Medulla oblongata (tissue), 1 donor: ENCODE measurements around the gene SYT2.
A peak's percentile ranks its signal among the peaks of the same experiment; 100 is the strongest.

Experiments used
- DNase-seq: peaks from one replicate; pipeline ENCODE4 v3.0.0-alpha.2; 2015; ENCODE audit errors: extremely low spot score

The SYT2 gene

DNA sequence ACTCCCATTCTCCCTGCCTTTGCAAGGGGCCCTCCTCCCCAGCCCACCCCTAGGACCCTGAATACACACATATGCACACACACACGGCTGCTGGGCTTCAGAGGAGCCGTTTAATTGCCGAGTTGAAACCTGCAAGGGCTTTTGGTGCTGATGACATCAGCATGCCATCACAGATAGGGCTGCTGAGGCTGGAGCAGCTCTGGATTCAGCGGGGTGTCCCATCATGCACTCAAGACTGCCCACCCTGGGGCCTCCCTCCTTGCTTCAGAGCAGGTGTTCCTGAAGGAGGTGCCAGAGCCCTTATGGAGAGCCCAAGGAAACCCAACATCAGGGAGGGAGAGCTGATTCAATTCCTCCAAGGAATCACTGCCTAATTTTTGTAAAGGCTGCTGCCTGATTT lies 5.7 kb downstream of the SYT2 start:
- DNase-seq = no peak

DNA sequence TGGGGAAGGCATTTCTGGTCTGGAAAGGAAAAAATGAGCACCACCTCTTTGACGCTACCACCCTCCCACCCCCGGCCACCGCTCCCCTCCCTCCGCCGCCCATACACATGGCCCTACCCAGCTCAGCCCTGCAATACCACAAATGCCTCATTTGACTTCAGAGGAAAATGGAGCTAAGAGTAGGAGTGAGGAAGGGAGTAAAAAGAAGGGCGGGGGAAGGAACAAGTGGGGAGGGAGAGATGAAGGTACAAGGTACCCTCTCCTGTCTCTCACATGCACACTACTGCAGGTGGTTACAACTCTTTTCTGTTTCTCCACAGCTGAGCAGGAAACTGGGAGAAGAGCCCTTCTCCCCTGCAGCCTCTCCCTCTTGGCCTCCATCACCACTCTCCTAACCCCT lies 7.1 kb downstream of the SYT2 start:
- no peak for DNase-seq

DNA sequence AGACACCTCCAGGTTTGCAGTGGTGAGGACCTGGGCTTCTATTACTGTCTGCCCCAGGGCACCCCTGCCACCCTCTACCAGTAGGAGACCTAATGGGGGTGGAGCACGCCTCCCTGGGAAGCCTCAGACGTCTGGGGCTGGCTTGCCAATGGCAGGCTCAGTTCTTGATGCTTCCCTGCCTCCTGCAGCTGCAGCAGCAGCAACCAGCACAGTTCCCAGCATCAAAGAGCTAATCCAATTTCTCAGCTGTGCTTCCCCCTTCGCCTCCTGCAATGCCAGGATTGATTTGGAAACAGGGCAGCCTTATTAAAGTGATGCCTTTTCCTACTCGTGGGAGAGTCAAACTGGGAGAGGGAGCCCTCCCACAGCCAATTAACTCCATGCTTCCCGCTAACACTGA lies 8.2 kb downstream of the SYT2 start:
- DNase-seq = no peak

DNA sequence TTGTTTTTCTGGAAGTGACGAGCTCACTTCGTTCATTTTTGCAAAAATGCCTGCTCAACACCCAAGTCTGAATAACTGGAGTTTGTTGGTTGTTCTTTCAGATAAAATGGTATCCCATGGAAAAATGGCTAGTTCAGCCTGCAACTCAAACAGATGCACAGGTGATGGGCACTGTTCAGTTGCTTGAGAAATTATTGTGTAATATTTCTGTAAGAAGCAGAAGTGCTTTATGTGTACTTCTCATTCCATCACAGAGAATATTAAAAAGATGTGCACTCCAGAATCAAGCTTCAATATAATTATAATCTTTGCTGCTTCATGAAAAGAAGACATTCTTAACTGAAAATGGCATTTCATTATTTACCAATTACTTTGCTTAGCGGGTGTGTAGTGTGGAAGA lies 9.1 kb downstream of the SYT2 start:
- no peak for DNase-seq

DNA sequence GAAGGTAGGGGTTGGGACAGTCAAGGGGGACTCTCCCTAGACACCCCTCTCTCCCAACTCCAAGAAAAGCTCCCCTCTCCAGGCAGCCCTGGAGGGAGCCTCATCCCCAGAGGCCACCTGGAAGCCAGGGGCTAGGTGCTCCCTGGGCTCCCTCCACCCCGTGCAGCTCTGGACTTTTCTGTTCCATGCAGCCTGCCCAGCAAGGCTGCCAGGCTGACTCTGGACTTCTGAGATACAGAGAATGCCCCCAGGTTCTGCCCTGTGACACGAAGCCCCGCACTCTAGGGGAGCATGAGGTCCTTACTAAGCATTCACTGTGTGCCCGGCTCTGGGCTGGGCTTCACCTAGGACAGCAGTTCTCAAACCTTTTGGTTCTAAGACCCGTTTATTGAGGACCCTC lies 10.2 kb downstream of the SYT2 start:
- DNase-seq = no peak

DNA sequence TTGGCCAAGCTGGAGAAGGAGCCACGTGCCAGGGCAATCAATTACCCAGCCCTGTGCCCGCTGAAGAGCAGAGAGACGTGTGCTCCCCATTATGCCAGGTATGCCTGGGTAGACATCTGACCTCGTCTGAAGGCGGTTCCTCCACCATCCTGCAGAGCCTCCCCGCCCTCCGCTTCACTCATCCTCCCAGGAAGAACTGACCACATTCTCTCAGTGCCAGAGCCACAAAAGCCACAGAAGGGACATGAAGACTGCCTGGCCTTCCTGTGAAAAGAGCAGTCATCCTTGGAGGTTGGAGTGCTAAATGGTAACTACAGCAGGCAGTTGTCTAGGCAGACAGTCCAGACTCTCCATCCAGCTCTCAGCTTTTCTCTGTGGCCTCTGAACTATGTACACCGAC lies 12.0 kb downstream of the SYT2 start:
- no peak for DNase-seq

DNA sequence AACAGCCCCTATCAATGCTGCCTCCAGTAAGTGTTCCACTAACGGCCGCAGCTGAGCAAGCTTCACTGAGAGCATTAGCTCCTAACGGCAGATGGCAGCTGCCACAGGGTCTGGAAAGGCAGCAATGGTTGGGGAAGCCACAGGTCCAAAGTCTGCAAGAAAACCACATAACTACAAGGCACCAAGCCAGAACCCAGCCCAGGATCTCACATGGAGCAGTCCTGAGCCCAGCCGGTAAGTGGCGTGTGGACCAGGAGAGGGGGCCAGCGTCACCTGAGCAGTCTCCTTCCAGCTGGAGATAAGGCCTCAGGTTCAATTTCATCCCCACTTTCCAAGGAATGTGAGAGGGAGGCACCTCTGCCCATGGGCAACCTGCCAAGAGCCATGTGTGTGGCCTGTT lies 13.2 kb downstream of the SYT2 start:
- DNase-seq = no peak

DNA sequence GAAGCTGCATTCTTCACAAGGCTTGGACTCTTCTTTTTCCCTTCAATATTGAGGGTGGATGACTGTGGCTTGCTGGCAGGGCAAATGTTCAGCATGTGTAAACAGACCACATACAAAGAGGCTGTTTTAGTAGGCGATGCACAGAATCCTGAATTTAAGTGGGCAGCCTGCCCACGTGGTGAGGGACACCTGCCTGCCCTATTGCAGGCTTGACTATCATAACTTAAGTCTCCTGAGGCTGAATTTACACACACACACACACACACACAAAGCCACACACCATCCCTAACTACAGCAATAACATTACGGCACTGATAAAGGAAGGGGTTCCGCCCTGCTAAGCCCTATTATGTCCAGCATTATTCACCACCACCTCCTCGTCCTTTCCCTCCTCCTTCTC lies 15.9 kb downstream of the SYT2 start:
- DNase-seq = no peak

DNA sequence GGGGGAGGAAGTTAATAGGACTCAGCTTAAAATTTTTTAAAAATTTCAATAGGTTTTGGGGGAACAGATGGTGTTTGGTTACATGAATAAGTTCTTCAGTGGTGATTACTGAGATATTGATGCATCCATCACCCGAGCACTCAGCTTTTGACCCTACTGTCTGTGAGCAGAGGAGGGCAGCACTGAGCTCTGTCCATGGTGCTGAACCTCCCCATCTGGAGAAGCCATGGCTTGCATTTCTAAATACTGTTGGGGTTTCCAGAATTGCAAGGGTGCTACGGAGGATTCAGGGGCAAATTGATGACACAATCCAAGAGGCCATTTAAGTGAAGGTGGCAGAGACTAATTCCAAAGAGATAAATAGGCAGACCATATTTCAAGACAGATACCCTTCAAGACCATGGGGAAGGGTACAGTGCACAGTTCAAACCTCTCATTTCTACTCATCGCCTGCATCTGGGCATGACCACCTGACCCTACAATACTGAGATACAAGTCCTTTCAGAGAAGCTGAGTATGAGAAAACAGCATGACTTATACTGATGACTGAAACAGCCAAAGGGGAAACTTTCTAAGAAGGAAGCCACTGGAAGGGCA lies 17.2 kb downstream of the SYT2 start:
- peak; percentile 60 for DNase-seq

DNA sequence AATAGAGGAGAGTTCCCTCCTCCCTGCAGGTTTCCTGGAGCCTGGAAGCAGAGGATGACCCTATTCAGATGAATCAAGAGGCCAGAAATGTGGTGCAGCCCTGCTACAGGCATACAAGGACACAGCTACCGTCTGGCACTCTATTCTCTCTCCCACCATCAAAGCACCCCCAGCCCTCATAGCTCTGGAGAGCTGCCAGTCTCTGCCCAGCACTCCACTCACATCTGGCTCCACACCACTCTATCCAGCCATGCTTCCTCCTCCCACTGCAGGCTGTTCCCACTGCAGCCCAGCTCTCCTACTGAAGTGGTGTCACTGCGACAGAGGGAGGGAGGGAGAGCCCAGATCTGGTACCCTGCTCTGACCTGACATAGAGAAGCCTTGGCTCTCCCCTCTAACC lies 18.4 kb downstream of the SYT2 start:
- DNase-seq = no peak

DNA sequence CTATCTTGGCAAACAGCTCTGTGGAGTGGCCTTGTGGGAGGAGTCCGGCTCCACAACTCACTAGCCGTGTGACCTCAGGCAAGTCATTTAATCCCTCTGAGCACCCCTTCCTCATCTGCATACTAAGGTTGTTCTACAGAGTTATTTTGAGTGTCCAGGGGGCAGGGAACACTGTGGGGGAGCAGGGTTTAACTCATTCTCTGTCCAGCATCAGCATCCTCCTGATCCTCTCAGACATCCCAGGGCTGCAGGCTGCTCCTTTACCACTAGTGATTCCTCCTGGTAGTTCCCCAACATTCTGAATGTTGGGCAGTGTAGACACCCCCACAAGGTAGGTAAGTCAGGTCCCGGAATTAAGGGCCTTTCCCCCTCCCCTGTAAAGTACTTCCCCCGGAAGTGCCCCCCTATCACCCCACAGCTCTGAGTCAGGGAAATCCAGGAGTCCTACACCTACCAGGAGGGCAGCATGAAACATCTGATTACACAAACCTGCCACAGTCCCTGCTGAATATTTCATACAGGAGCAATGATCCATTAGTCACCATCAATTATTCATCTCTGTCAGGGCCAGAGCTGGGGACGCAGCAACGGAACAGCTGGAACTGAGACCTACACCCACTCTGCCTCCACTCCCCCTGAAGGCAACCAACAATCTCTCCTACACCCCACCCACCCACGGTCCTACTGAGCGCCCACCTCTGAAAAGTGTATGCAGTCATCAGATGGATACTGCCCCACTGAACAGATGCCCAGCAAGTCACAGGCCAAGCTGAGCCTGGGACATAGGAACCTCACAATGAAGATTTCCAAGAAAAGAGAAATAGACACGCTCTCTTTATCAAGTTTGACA lies 20.5 kb downstream of the SYT2 start:
- no peak for DNase-seq

DNA sequence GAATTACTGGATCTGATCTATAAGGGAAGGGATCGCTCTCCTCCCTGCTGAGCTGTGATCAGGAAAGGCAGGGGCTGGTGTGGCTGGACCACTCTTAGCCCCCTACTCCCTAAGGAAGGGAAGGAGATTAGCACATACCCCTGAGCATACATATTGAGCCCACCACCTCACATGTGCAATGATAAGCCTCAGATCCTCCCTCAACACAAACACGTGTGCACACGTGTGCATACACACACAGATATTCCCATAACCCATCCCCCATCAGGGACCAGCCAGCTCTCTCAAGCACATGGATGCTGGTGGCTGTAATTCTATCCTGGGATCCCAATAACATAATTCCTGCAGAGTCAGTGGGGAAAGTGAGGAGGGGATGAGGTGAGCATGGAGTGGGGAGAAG lies 21.2 kb downstream of the SYT2 start:
- DNase-seq = no peak

DNA sequence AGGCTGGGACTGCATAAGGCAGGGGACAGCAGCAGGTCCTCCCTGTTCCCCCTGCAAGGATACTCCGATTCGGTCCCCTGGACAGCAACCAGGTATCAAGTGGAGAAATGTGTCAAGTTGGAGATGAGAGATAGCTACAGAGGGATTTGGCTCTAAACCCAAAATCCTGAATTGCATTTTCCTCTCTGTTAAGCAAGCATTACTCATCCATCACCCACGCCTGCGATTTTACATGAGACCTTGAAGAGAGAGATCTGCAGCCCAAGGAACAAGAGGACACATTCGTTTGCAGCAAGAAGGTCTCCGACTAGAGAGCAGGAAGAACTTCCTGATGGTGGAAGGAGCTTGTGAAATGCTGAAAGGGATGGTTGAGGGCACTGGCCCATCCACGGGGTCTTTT lies 21.9 kb downstream of the SYT2 start:
- DNase-seq = no peak

DNA sequence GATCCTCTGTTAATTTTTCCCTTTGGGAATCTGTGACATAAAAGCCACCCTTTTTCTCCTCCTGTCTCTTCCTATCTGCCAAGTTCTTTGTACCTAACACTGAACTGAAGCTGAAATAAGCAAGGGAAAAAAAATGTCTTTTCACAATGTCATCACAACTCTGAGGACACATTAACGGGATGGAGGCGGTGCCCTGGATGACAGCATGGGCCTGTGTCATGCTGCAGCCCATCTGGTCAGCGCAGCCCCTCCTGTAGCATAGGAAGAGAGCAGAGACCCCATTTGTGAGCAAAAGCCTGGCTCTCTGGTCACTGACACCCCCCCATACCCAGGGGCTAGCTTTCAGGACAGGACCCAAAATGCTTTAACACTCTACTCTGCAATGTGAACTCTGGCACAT lies 22.5 kb downstream of the SYT2 start:
- no peak for DNase-seq

DNA sequence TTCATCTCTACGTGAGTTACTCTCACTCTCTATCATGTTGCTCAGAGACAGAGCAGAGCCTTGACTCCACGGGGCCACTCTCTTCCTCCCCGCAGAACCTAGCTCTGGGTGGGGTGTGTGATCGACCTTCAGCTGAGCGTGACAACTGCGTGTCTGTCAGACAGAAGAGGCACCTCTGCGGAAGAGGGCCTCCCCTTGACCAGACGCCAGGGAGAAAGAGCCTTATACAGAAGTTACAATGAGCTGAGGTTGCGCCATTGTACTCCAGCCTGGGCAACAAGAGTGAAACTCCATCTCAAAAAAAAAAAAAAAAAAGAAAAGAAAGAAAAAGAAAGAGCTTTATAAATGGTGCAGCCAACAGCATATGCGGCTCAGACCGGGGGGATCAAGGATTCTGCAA lies 22.9 kb downstream of the SYT2 start:
- DNase-seq = no peak

DNA sequence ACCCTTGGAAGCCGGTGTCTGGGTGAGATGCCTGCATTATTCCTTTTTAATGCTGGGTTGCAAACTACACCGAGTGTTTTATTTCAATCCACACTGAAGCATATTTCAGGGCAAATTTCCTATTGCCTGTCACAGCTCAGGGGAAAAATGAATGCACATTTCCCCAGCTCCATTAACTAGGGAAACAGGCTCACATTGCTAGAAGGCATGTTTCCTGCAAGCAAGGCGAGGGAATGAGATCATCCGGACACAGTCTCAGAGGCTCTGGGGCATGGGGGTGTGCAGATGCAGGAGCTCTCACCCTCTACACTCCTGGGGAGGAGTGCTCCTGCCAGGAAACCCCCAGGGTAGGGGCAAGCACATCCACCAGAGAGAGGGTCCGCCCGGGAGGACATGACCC lies 24.6 kb downstream of the SYT2 start:
- DNase-seq = no peak

DNA sequence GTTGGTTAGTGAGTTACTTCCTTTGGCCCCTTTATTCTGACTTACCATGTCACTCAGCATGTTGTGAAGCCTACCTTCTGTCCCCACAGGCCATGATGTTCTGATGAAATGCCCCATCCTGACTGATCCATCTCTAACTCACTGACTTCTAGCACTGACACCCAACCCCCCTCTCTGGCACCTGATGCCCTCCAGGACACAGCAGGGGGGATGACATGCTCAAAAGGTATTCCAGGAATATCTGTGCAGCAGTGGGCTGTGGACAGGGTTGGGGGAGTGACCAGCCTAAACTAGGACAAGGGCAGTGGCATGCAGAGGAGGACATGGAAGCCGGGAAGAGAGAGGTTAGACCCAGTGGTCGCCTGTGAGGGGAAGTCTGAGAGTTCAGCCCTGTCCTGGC lies 25.5 kb downstream of the SYT2 start:
- no peak for DNase-seq

DNA sequence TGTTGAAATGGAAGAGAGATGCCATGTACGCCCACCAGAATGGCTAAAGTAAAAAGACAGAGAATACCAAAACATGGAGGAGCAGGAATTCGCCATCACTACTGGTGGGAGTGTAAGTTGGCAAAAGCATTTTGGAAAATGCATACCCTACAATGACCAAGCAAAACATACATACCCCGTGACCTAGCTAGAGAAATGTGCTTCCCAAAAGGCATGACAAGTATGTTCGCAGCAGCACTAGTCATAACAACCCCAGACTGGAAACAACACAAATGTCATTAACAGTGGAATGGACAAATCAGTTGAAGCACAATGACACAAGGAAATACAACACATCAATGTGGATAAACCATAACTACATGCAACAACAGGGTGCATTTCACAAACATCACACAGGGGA lies 27.2 kb downstream of the SYT2 start:
- DNase-seq = no peak

DNA sequence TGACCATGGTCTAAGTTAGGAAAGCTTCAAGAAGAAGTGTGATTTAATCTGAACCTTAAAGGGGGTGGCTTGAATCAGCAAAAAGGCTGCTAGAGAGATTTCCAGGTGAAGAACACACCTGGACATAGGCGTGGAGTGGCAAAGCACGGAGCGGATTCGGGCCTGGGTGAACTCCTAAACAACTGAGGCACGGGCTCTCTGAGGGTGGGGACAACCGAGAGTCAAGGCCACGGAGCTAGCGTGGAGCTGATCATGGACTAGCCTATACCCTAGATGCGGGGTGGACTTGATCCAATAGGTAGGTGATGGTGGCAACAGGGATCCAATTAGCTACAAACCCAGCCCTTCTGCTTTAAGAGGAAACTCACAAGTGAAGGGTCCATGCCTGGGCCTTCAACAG lies 27.8 kb downstream of the SYT2 start:
- no peak for DNase-seq

DNA sequence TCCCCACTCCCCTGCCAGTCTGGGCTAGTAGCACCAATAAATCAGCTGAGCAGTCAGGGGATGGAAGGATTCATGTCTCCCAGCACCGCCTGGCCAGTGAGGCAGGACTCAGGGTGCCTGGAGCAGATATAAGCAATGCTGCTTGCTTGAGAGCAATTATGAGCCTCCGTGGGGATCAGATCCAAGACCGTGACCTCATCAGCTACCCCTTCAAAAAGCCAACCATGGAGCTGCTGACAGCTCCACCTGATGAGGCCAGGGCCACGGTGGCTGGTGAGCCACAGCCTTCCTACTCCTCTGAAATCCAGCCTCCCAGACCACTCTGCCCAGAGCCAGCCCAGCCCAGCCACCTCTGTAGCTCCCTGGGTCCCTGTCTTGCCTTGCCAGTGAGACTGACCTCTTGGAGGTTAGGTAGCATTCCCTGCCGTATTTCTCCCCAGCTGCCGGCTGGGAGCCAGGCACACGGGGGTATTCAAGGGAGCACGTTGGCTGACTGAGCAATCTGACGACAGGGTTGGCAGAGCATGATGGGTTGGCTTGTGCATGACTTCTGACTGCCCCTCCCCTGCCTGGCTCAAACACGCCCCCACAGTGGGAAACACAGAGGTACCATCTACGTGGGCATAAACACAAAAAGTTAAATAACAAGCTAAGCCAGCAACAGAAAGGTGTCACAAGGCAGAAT lies 28.4 kb downstream of the SYT2 start:
- DNase-seq = no peak

DNA sequence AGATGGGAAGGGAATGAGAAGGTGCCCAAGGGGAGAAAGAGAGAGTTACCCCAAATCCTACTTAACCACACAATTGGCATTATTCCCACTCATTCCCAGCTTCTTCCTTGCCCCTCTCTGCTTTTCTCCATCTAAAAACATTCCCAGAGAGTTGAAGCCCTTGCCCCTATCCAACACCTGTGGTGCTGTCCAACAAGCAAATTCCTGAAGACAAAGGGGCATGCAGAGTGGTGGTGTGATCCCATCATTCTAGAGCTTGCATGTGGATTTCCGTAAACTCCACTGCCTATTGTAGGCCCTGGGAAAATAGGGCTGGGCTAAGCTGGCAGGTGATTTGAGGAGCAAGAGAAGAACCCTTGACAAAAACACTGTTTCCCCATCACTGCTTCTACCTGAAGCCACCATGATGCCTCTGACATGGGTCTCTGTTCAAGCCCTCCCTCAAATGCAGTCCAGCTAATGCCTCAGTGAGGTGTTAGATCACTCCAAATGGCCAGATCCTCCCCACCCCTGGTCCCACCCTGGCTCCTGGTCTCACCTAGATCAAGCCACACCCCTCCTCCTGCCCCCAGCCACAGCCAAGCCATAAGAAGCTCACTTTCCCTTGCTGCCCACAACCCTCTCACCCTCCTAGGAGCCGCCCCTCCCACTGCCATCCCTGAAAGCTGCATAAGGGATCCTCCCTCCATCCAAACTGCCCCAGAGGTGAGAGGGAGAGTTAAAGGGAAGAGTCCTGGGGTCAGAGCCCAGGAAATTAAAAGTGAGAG lies 29.5 kb downstream of the SYT2 start:
- no peak for DNase-seq

DNA sequence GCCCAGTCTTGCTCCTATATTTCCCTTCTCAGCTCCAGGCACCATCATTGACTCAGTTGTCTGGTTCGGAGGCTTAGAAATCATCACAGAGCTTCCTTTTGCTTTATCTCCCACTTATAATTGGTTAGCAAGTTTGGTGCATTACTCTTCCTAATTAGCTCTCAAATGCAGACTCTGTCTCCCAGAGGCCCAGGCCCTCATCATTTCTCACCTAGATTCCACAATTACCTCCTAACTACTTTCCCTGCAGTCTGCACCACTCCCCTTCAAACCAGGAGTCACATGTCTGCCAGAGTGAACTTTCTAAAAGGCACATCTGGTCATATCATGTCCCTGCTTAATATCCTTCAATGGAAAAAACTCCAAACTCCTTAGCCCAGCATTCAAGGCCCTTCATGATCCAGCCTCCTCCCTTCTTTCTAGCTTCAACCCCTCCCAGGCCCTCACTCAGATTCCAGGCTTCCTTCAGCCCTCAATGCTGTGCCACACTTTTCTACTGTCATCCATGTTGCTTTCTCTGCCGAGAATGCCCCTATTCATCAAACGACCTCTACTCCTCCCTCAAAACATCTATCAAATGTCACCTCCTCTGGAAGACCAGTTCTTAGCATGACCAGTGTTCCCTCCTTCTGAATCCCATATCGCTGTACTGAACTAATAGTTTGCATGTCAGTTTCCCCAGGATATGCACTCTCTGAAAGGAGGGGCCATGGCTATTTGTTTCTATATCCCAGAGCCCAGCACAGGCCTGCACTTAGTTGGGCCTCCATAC lies 30.7 kb downstream of the SYT2 start:
- DNase-seq = no peak
